GM12878 (cell line): ENCODE results near the gene CENPP. TPM values are rescaled to one million over a fixed set of nuclear protein-coding genes. Genes with fewer than 3 reads are reported as not detected.

Source experiments
- ATAC-seq: fragments of 200-7000 bp; cut with Tn5 transposase; 3 replicates; pipeline ENCODE4 v1.9.1; 2020; ENCODE audit warnings: mild to moderate bottlenecking, moderate library complexity
- BruUV-seq: library from RNA; stranded (reverse); fragments of 400-500 nt; replicated peaks from 2 replicates; lab custom pipeline; 2021; lab: Mats Ljungman, UMichigan
- CTCF ChIA-PET: fragments of 300-600 bp; sonication (Branson Sonifier 250); formaldehyde crosslinking; extraction: SDS; loops from one replicate; lab custom pipeline; 2021; ENCODE audit warnings: inconsistent platforms; lab: Yijun Ruan, JAX
- POLR2A ChIA-PET: fragments of 350-600 bp; formaldehyde crosslinking; extraction: SDS; loops from one replicate; lab custom pipeline; 2021; ENCODE audit warnings: inconsistent platforms; lab: Charles Lee
- RAD21 ChIA-PET: fragments of 300-600 bp; sonication (Branson Sonifier 250); formaldehyde crosslinking; loops from one replicate; lab custom pipeline; 2023; ENCODE audit warnings: antibody characterized with exemption; ENCODE audit not compliant: unreplicated experiment; lab: Charles Lee
- SMC1A ChIA-PET: fragments of 300-600 bp; sonication (Branson Sonifier 250); formaldehyde crosslinking; loops from one replicate; lab custom pipeline; 2023; ENCODE audit not compliant: unreplicated experiment, uncharacterized antibody; lab: Charles Lee
- DNase-seq: peaks from one replicate; pipeline ENCODE4 v3.0.0-alpha.2; 2011; ENCODE audit warnings: low read depth, low spot score
- FAIRE-seq: peaks from 3 replicates; lab custom pipeline; 2011; peaks lifted over from hg19 to GRCh38; lab: Jason Lieb, UNC
- H2AFZ ChIP-seq: 2 replicates; pipeline ENCODE4 v1.6.0; 2011; ENCODE audit warnings: low read depth, low read length, control low read depth; ENCODE audit not compliant: control insufficient read depth
- H3K27ac ChIP-seq: 2 replicates; pipeline ENCODE4 v1.5.1; 2011; ENCODE audit warnings: control low read depth; ENCODE audit not compliant: control insufficient read depth, insufficient read depth
- H3K27me3 ChIP-seq, 2 experiments: replicated peaks in 1 of 2; 2 replicates each; pipeline versions ENCODE4 v1.6.0 to v1.6.1; 2011; ENCODE audit warnings: low read length in 1 of 2; ENCODE audit not compliant: control insufficient read depth in 2 of 2, insufficient read depth in 2 of 2
- H3K36me3 ChIP-seq, 2 experiments: 2 replicates each; pipeline ENCODE4 v1.5.1; 2011; ENCODE audit warnings: low read length in 1 of 2; ENCODE audit not compliant: control insufficient read depth in 2 of 2, insufficient read depth in 2 of 2
- H3K4me1 ChIP-seq: 2 replicates; pipeline ENCODE4 v1.6.1; 2011; ENCODE audit warnings: mild to moderate bottlenecking, low read length, moderate library complexity, mixed read lengths; ENCODE audit not compliant: control insufficient read depth, insufficient read depth
- H3K4me2 ChIP-seq: 2 replicates; pipeline ENCODE4 v1.6.0; 2011; ENCODE audit warnings: control low read depth; ENCODE audit not compliant: control insufficient read depth, insufficient read depth
- H3K4me3 ChIP-seq: fragments of 200-600 bp; sonication (generic); 2 replicates; pipeline ENCODE4 v1.5.1; 2016
- H3K79me2 ChIP-seq: 2 replicates; pipeline ENCODE4 v1.6.0; 2011; ENCODE audit warnings: low read length; ENCODE audit not compliant: control insufficient read depth, insufficient read depth
- H3K9ac ChIP-seq: 2 replicates; pipeline ENCODE4 v1.8.0; 2011; ENCODE audit warnings: low read length, control low read depth, mixed read lengths; ENCODE audit not compliant: control insufficient read depth, insufficient read depth
- H3K9me3 ChIP-seq: replicated peaks from 3 replicates; pipeline ENCODE4 v1.5.1; 2011; ENCODE audit warnings: mild to moderate bottlenecking, low read length; ENCODE audit not compliant: control insufficient read depth, insufficient read depth
- H4K20me1 ChIP-seq: 2 replicates; pipeline ENCODE4 v1.6.0; 2011; ENCODE audit not compliant: control insufficient read depth, insufficient read depth
- CBFB ChIP-seq: IDR thresholded peaks from 2 replicates; pipeline ENCODE4 v1.6.1; 2016; ENCODE audit warnings: antibody characterized with exemption, low read depth
- CHD4 ChIP-seq: fragments of 200-600 bp; sonication (generic); IDR thresholded peaks from 2 replicates; pipeline ENCODE4 v1.6.1; 2016; ENCODE audit warnings: mild to moderate bottlenecking
- EGR1 ChIP-seq, 2 experiments: IDR thresholded peaks; 1 replicate in 1 of 2; 2 replicates in 1 of 2; pipeline ENCODE4 v1.6.1; 2011 to 2012; ENCODE audit warnings: low read depth in 2 of 2, low read length in 2 of 2, borderline replicate concordance in 1 of 2, mild to moderate bottlenecking in 1 of 2, moderate library complexity in 1 of 2
- MYC ChIP-seq: IDR thresholded peaks from 2 replicates; pipeline ENCODE4 v1.6.1; 2011; ENCODE audit warnings: mild to moderate bottlenecking, low read length, moderate library complexity, inconsistent platforms; ENCODE audit not compliant: insufficient read depth, insufficient replicate concordance, insufficient read length, severe bottlenecking
- PKNOX1 ChIP-seq: fragments of 450-650 bp; IDR thresholded peaks from 2 replicates; pipeline ENCODE4 v1.6.1; 2016; ENCODE audit warnings: mild to moderate bottlenecking
- POLR2AphosphoS5 ChIP-seq: IDR thresholded peaks from 2 replicates; pipeline ENCODE4 v1.6.1; 2011; ENCODE audit warnings: mild to moderate bottlenecking, low read length, inconsistent platforms
- SIN3A ChIP-seq: IDR thresholded peaks from 2 replicates; pipeline ENCODE4 v1.6.1; 2012; ENCODE audit warnings: low read depth, low read length, improper control_type of control experiment
- STAT1 ChIP-seq: fragments of 450-650 bp; conservative IDR thresholded peaks from 2 replicates; pipeline ENCODE4 v1.6.1; 2014; ENCODE audit warnings: antibody characterized with exemption, mild to moderate bottlenecking
- TBL1XR1 ChIP-seq: IDR thresholded peaks from 2 replicates; pipeline ENCODE4 v1.6.1; 2012; ENCODE audit warnings: low read depth, low read length, improper control_type of control experiment
- WGBS: methylation state at CpG from one replicate; pipeline ENCODE4 v1.1.6; 2016; ENCODE audit warnings: low lambda C conversion rate; ENCODE audit not compliant: insufficient replicate concordance, insufficient coverage; ENCODE audit errors: missing lambda C conversion rate; 5-methylcytosine and 5-hydroxymethylcytosine counted together
- in situ Hi-C: fragments of 300-500 bp; cut with MboI; formaldehyde crosslinking; loops from 9 replicates; pipeline ENCODE4 v1.14.3; 2018; ENCODE audit warnings: mixed read lengths
- intact Hi-C: fragments of 100-400 bp; cut with micrococcal nuclease; formaldehyde crosslinking; loops from one replicate; pipeline ENCODE4 v1.14.2; 2022; ENCODE audit not compliant: unreplicated experiment
- polyA plus RNA-seq, 11 experiments: library from polyadenylated mRNA; depleted of rRNA in 4 of 11; unstranded in 6 of 11; stranded (reverse) in 5 of 11; fragments of >200 nt; fragmentation: Nextera tagmentation in 4 of 11; fragmentation: Illumina TruSeq in 1 of 11; extraction: Ambion mirVana in 4 of 11; extraction: Trizol in 1 of 11; gene quantifications; 1 replicate in 1 of 11; 2 replicates in 10 of 11; pipeline versions ENCODE4 v1.2.1 to v1.2.3, GENCODE V29; 2011 to 2016; ENCODE audit warnings: inconsistent platforms in 2 of 11, missing spikeins in 2 of 11, low read depth in 1 of 11
- total RNA-seq, 4 experiments: library from RNA; depleted of rRNA in 3 of 4; stranded (reverse); fragments of >200 nt in 3 of 4; fragmentation: Illumina TruSeq in 1 of 4; extraction: Trizol in 1 of 4; gene quantifications; 2 replicates each; pipeline versions ENCODE4 v1.2.1 to v1.2.3, GENCODE V29; 2013 to 2021
- TF ChIP-seq, protein P1 (sequence below): fragments of 450-650 bp; IDR thresholded peaks from 2 replicates; pipeline ENCODE4 v1.6.1; 2017; ENCODE audit warnings: mild to moderate bottlenecking, moderate library complexity

CENPP gene
- total and polyA plus RNA-seq, 10 of the 15 experiments (the other 5 are each of a cell fraction or from before 2014, with no cell fraction given), result 9.4 to 31.4 (median 19.8) TPM

DNA sequence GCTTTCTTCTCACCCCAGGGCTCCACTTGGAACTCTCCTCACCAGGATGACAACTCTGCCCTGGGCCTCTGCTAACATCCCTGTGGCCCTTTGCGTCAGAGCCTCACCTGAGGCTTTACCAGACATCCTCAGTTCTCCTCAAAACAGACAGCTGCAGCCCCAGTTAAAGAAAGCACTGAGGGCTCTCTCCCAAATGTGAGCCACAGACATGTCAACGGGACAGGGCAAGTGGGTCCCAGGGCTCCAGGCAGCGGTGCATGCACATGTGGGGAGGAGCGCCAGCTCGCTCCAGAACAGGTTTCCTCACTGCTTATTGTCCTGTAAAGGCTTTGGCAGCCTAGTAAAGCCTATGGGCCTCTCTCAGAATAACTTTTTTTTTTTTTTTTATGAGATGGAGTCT is 306.9 kb downstream of the CENPP start:
- intact Hi-C loops (loop anchor here (5.0 to 10.0 kb wide), 2 partner anchors 128 to 305 kb away; partner anchors contain the start of genes CENPP and NOL8), in situ Hi-C loops (loop anchor here (5.0 kb wide), 1 partner anchor 305 kb away; the partner anchor contains the start of genes CENPP and NOL8)
- POLR2A ChIA-PET, result no interaction called here
- no peaks in the 10 kb centered on the region for H4K20me1 ChIP-seq
- WGBS, result 100% methylated on average over 5 of the region's 5 CpGs
- H3K27me3 ChIP-seq, result no peaks in the 10 kb centered on the region
- no peak overlapping the region for H3K4me3 ChIP-seq
- no peak overlapping the region for H2AFZ ChIP-seq
- no peak overlapping the region for H3K27ac ChIP-seq
- TF ChIP-seq SIN3A (no peak), TBL1XR1 (no peak), STAT1 (no peak), MYC (no peak)
- peaks cover 4% of the 10 kb centered on the region for H3K4me1 ChIP-seq
- peaks cover 20 to 22% of the 10 kb centered on the region in 2 experiments for H3K36me3 ChIP-seq
- ATAC-seq (no peak), FAIRE-seq (no peak), DNase-seq (no peak)
- SMC1A ChIA-PET, result interaction anchor here (1.8 kb wide), 1 partner anchor 493 kb away, joined by 18 read pairs; no protein-coding TSS in a partner anchor
- H3K4me2 ChIP-seq, result no peak overlapping the region
- RAD21 ChIA-PET, result no interaction called here
- no peak overlapping the region for H3K9ac ChIP-seq
- no peaks in the 10 kb centered on the region for H3K9me3 ChIP-seq
- CTCF ChIA-PET, result interaction anchor here (2.5 to 5.9 kb wide), 2 partner anchors 304 to 493 kb away, joined by 9 to 44 read pairs; no protein-coding TSS in a partner anchor
- no TSS peak for BruUV-seq
- H3K79me2 ChIP-seq, result no peaks in the 10 kb centered on the region

GRCh38 chr9:92633614-92634278 is 308.0 kb downstream of the CENPP start:
- Histone ChIP-seq H3K4me3 (no peak overlapping the region), H4K20me1 (no peaks in the 10 kb centered on the region; the same call in 1 of the 2 replicates), H3K27ac (no peak overlapping the region), H3K4me2 (no peak overlapping the region), H2AFZ (no peak overlapping the region), H3K79me2 (no peaks in the 10 kb centered on the region), H3K9me3 (no peaks in the 10 kb centered on the region), H3K4me1 (peaks cover 4% of the 10 kb centered on the region), H3K36me3 (peaks cover 25 to 28% of the 10 kb centered on the region in 2 experiments), H3K9ac (no peak overlapping the region), H3K27me3 (no peaks in the 10 kb centered on the region)
- WGBS, result 87% methylated on average over 9 of the region's 9 CpGs
- ChIA-PET POLR2A (interaction anchor here (0.6 kb wide), 1 partner anchor 329 kb away, joined by 3 read pairs; no protein-coding TSS in a partner anchor), CTCF (interaction anchor here (0.8 to 5.9 kb wide), 10 partner anchors 11 to 494 kb away, joined by 3 to 44 read pairs (median 4); no protein-coding TSS in a partner anchor), SMC1A (interaction anchor here (1.0 to 1.8 kb wide), 5 partner anchors 11 to 494 kb away, joined by 3 to 18 read pairs (median 6); no protein-coding TSS in a partner anchor), RAD21 (interaction anchor here (1.5 to 2.0 kb wide), 2 partner anchors 305 to 494 kb away, joined by 9 to 10 read pairs; no protein-coding TSS in a partner anchor)
- intact Hi-C loops, result loop anchor here (2.0 to 10.0 kb wide), 3 partner anchors 129 to 499 kb away; partner anchors contain the start of genes CENPP and NOL8
- in situ Hi-C loops, result loop anchor here (5.0 kb wide), 1 partner anchor 306 kb away; the partner anchor contains the start of genes CENPP and NOL8
- no peak for FAIRE-seq
- no peak for ATAC-seq
- no peak for DNase-seq
- BruUV-seq, result no TSS peak
- TF ChIP-seq, protein P1, sequence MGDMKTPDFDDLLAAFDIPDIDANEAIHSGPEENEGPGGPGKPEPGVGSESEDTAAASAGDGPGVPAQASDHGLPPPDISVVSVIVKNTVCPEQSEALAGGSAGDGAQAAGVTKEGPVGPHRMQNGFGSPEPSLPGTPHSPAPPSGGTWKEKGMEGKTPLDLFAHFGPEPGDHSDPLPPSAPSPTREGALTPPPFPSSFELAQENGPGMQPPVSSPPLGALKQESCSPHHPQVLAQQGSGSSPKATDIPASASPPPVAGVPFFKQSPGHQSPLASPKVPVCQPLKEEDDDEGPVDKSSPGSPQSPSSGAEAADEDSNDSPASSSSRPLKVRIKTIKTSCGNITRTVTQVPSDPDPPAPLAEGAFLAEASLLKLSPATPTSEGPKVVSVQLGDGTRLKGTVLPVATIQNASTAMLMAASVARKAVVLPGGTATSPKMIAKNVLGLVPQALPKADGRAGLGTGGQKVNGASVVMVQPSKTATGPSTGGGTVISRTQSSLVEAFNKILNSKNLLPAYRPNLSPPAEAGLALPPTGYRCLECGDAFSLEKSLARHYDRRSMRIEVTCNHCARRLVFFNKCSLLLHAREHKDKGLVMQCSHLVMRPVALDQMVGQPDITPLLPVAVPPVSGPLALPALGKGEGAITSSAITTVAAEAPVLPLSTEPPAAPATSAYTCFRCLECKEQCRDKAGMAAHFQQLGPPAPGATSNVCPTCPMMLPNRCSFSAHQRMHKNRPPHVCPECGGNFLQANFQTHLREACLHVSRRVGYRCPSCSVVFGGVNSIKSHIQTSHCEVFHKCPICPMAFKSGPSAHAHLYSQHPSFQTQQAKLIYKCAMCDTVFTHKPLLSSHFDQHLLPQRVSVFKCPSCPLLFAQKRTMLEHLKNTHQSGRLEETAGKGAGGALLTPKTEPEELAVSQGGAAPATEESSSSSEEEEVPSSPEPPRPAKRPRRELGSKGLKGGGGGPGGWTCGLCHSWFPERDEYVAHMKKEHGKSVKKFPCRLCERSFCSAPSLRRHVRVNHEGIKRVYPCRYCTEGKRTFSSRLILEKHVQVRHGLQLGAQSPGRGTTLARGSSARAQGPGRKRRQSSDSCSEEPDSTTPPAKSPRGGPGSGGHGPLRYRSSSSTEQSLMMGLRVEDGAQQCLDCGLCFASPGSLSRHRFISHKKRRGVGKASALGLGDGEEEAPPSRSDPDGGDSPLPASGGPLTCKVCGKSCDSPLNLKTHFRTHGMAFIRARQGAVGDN, result no peak
- TF ChIP-seq CHD4 (no peak), EGR1 (IDR thresholded peaks at IDR 0.05; ENCODE audit: borderline replicate concordance in 1 of 2, low read depth in 2 of 2, low read length in 2 of 2) (no peak), PKNOX1 (no peak), CBFB (no peak), POLR2AphosphoS5 (no peak)
